ENCODE data around the gene COG8. TPM values are rescaled to one million over a fixed set of nuclear protein-coding genes. Genes with fewer than 3 reads are reported as not detected.

The COG8 gene
- total and polyA plus RNA-seq, 2 donors (not counting 3 experiments of a cell fraction or from before 2014, with no cell fraction given), result 29.0 to 31.6 TPM

DNA sequence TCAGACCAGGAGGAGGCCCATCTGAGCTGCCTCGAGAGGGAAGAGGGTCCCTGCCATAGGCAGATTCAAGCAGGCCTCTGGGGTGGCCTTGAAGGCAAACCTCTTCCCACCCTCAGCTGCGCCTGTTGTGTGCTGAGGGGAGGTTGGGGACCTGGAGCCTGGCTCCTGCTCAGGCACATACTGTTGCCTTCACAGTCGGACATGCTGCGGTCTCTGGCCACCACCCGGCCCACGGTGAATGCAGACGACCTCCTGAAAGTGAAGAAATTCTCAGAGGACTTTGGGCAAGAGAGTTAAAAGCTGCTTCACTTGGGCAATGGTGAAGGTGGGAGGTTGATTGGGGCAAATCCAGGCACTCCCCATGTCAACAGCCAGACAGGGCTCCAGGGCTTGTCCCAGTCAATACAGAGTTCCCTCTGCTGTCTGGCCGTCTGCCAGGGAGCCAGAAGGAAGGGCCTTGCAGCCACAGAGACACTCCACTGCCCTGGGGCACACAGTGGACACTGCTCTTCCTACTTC is 15.3 kb downstream of the COG8 start:
- H3K27me3 ChIP-seq (ENCODE audit: control insufficient read depth in 2 of 2, insufficient read depth in 2 of 2, low read length in 2 of 2), result no peaks in the 10 kb centered on the region
- H3K4me1 ChIP-seq (ENCODE audit: control insufficient read depth, extremely low read depth, insufficient read depth, low read length), result peaks cover 10% of the 10 kb centered on the region
- H2AFZ ChIP-seq (ENCODE audit: low read depth, low read length), result no peak overlapping the region
- ChIA-PET POLR2A (interaction anchor here (0.7 kb wide), 1 partner anchor 543 kb away, joined by 3 read pairs; no protein-coding TSS in a partner anchor), CTCF (no interaction called here)
- peaks cover 16 to 41% of the 10 kb centered on the region in 2 experiments for H3K36me3 ChIP-seq (ENCODE audit: control insufficient read depth in 2 of 2, extremely low read depth in 1 of 2, insufficient read depth in 2 of 2, low read length in 2 of 2)
- peaks cover 43% of the 10 kb centered on the region for H3K79me2 ChIP-seq (ENCODE audit: control insufficient read depth, insufficient read depth, low read length)
- TF ChIP-seq POLR2A (IDR thresholded peaks at IDR 0.05; ENCODE audit: low read depth, low read length), result peak; percentile 36
- TF ChIP-seq POLR2AphosphoS5 (IDR thresholded peaks at IDR 0.05; ENCODE audit: insufficient read depth, low read depth, low read length), result no peak
- BruUV-seq (replicated peaks), result no TSS peak
- no peak for DNase-seq (ENCODE audit: low read depth, low spot score)
- no peak overlapping the region for H3K9ac ChIP-seq (replicated peaks; ENCODE audit: extremely low read depth, insufficient read depth, low read length)
- H4K20me1 ChIP-seq (replicated peaks; ENCODE audit: control insufficient read depth, extremely low read depth, insufficient read depth, low read length), result no peaks in the 10 kb centered on the region
- no peak overlapping the region for H3K4me2 ChIP-seq (ENCODE audit: insufficient read depth, low read length)
- H3K9me3 ChIP-seq (replicated peaks; ENCODE audit: control insufficient read depth, insufficient read depth, low read length), result no peaks in the 10 kb centered on the region
- H3K4me3 ChIP-seq (replicated peaks in 1 of 3; ENCODE audit: insufficient read depth in 1 of 3, low read depth in 1 of 3, low read length in 3 of 3), result no peak overlapping the region
- no peak for FAIRE-seq
- dilution Hi-C loops (cut with MboI; ENCODE audit: extremely low pct_ligation_motif_present, low sequenced_read_pairs), result no loop called here
- H3K27ac ChIP-seq (ENCODE audit: insufficient read depth, low read depth, low read length), result no peak overlapping the region
- intact Hi-C loops (cut with micrococcal nuclease), result no loop called here
- H3K9me1 ChIP-seq (replicated peaks; ENCODE audit: control insufficient read depth, extremely low read depth, insufficient read depth, low read length), result no peaks in the 10 kb centered on the region

DNA sequence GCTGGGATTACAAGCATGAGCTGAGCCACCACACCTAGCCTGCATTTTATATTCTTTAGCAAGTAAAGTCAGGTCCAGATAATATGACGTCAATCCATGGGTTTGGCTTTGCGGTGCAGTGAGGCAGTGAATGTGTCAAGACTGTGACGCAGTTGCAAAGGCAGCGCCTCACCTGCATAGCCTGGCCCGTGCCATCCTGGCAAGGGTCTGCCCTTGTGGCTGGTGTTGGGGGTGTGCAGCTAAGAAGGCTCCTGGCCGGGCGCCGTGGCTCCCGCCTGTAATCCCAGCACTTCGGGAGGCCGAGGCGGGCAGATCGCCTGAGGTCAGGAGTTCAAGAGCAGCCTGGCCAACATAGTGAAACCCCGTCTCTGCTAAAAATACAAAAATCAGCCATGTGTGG is 15.9 kb downstream of the COG8 start:
- peaks cover 3% of the 10 kb centered on the region for H3K4me1 ChIP-seq (ENCODE audit: control insufficient read depth, extremely low read depth, insufficient read depth, low read length)
- no peak for FAIRE-seq
- H2AFZ ChIP-seq (ENCODE audit: low read depth, low read length), result no peak overlapping the region
- H3K4me2 ChIP-seq (ENCODE audit: insufficient read depth, low read length), result no peak overlapping the region
- no peaks in the 10 kb centered on the region for H4K20me1 ChIP-seq (replicated peaks; ENCODE audit: control insufficient read depth, extremely low read depth, insufficient read depth, low read length)
- H3K36me3 ChIP-seq (ENCODE audit: control insufficient read depth in 2 of 2, extremely low read depth in 1 of 2, insufficient read depth in 2 of 2, low read length in 2 of 2), result peaks cover 20 to 46% of the 10 kb centered on the region in 2 experiments
- ChIA-PET POLR2A (interaction anchor here (0.6 kb wide), 1 partner anchor 373 kb away, joined by 3 read pairs; no protein-coding TSS in a partner anchor), CTCF (no interaction called here)
- dilution Hi-C loops (cut with MboI; ENCODE audit: extremely low pct_ligation_motif_present, low sequenced_read_pairs) (no loop called here), intact Hi-C loops (cut with micrococcal nuclease) (no loop called here)
- H3K9ac ChIP-seq (replicated peaks; ENCODE audit: extremely low read depth, insufficient read depth, low read length), result no peak overlapping the region
- no peak overlapping the region for H3K27ac ChIP-seq (ENCODE audit: insufficient read depth, low read depth, low read length)
- DNase-seq (ENCODE audit: low read depth, low spot score), result no peak
- H3K79me2 ChIP-seq (ENCODE audit: control insufficient read depth, insufficient read depth, low read length), result peaks cover 36% of the 10 kb centered on the region
- H3K9me1 ChIP-seq (replicated peaks; ENCODE audit: control insufficient read depth, extremely low read depth, insufficient read depth, low read length), result no peaks in the 10 kb centered on the region
- no peaks in the 10 kb centered on the region for H3K27me3 ChIP-seq (ENCODE audit: control insufficient read depth in 2 of 2, insufficient read depth in 2 of 2, low read length in 2 of 2)
- H3K4me3 ChIP-seq (replicated peaks in 1 of 3; ENCODE audit: insufficient read depth in 1 of 3, low read depth in 1 of 3, low read length in 3 of 3), result no peak overlapping the region
- BruUV-seq (replicated peaks), result no TSS peak
- H3K9me3 ChIP-seq (replicated peaks; ENCODE audit: control insufficient read depth, insufficient read depth, low read length), result no peaks in the 10 kb centered on the region
- no peak for TF ChIP-seq POLR2A (IDR thresholded peaks at IDR 0.05; ENCODE audit: low read depth, low read length)
- TF ChIP-seq EZH2 (IDR thresholded peaks at IDR 0.05; ENCODE audit: borderline replicate concordance, low read depth, low read length, severe bottlenecking), result no peak
- TF ChIP-seq, protein P1, sequence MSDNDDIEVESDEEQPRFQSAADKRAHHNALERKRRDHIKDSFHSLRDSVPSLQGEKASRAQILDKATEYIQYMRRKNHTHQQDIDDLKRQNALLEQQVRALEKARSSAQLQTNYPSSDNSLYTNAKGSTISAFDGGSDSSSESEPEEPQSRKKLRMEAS (IDR thresholded peaks at IDR 0.05; ENCODE audit: insufficient read depth, insufficient read length), result no peak
- TF ChIP-seq, protein P2, sequence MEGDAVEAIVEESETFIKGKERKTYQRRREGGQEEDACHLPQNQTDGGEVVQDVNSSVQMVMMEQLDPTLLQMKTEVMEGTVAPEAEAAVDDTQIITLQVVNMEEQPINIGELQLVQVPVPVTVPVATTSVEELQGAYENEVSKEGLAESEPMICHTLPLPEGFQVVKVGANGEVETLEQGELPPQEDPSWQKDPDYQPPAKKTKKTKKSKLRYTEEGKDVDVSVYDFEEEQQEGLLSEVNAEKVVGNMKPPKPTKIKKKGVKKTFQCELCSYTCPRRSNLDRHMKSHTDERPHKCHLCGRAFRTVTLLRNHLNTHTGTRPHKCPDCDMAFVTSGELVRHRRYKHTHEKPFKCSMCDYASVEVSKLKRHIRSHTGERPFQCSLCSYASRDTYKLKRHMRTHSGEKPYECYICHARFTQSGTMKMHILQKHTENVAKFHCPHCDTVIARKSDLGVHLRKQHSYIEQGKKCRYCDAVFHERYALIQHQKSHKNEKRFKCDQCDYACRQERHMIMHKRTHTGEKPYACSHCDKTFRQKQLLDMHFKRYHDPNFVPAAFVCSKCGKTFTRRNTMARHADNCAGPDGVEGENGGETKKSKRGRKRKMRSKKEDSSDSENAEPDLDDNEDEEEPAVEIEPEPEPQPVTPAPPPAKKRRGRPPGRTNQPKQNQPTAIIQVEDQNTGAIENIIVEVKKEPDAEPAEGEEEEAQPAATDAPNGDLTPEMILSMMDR (IDR thresholded peaks at IDR 0.05; ENCODE audit: extremely low read depth in 1 of 2, insufficient read depth in 1 of 2, low read depth in 1 of 2, low read length in 2 of 2), result no peak
- TF ChIP-seq FOS (IDR thresholded peaks at IDR 0.05; ENCODE audit: borderline replicate concordance, insufficient read depth, low read length), result no peak
- no peak for TF ChIP-seq GATA2 (IDR thresholded peaks at IDR 0.05; ENCODE audit: insufficient read depth, insufficient read length, low read depth, low read length)

All from endothelial cell of umbilical vein (primary cell).